Keratinocyte (primary cell): ENCODE measurements around the gene KIAA1210.

Experiments
- EZH2 ChIP-seq: IDR thresholded peaks from one replicate; pipeline ENCODE4 v1.6.1; 2012; ENCODE audit warnings: inconsistent platforms, mild to moderate bottlenecking, low read length, moderate library complexity
- TF ChIP-seq, protein P1 (sequence below), 3 experiments: IDR thresholded peaks in 1 of 3; conservative IDR thresholded peaks in 1 of 3; optimal IDR thresholded peaks in 1 of 3; 2 replicates in 2 of 3; 3 replicates in 1 of 3; pipeline versions ENCODE3 to v1.5.1; 2011; ENCODE audit warnings: low read length in 3 of 3, mild to moderate bottlenecking in 3 of 3, moderate library complexity in 2 of 3, control low read depth in 1 of 3, inconsistent platforms in 1 of 3; ENCODE audit not compliant: insufficient read depth in 2 of 3; ENCODE audit errors: extremely low read depth in 1 of 3

DNA sequence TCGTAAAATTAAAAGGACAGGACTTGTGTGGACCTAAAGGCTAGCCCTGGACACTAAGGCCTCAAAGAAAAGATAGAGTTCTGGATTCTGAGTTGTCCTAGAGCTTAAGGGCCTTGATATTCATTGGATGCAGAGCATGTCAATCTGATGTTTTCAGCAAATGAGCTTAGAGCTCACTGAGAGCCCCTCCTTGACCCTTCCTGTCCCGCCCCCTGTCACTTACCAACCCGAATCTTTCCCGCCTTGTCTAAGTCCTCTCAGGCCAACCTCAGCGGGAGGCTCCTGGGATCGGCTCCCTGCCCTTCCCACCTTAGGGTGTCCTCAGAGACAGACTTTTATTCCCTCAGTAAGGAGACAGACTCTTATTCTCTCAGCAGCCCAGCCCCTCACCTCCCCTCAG, 54.9 kb downstream of the KIAA1210 start, which contains the start of gene CT47C1:
- TF ChIP-seq, protein P1, sequence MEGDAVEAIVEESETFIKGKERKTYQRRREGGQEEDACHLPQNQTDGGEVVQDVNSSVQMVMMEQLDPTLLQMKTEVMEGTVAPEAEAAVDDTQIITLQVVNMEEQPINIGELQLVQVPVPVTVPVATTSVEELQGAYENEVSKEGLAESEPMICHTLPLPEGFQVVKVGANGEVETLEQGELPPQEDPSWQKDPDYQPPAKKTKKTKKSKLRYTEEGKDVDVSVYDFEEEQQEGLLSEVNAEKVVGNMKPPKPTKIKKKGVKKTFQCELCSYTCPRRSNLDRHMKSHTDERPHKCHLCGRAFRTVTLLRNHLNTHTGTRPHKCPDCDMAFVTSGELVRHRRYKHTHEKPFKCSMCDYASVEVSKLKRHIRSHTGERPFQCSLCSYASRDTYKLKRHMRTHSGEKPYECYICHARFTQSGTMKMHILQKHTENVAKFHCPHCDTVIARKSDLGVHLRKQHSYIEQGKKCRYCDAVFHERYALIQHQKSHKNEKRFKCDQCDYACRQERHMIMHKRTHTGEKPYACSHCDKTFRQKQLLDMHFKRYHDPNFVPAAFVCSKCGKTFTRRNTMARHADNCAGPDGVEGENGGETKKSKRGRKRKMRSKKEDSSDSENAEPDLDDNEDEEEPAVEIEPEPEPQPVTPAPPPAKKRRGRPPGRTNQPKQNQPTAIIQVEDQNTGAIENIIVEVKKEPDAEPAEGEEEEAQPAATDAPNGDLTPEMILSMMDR (optimal IDR thresholded peaks at IDR 0.05 in 1 of 3, IDR thresholded peaks at IDR 0.05 in 1 of 3, conservative IDR thresholded peaks at IDR 0.05 in 1 of 3; ENCODE audit: extremely low read depth in 1 of 3, insufficient read depth in 2 of 3, low read length in 3 of 3) = no peak
- TF ChIP-seq EZH2 = no peak
